Activated T-helper 1 cell treated with anti-CD3 and anti-CD28 coated beads, Interleukin-12 subunit alpha, Interleukin-12 subunit beta, Interleukin-2, Interleukin-4 antibody, amounts not matched to agents 30 ng/mL and 10 ng/mL and 1 ng/mL, durations not matched to agents 14 hours and 24 hours and 36 hours (primary cell): ENCODE data around the gene FRK. TPM values are rescaled to one million over a fixed set of nuclear protein-coding genes. Genes with fewer than 3 reads are reported as not detected.

Experiments used
- DNase-seq: peaks from one replicate; pipeline ENCODE4 v3.0.0; 2021; ENCODE audit warnings: low spot score
- H3K27ac Mint-ChIP-seq: one replicate; pipeline ENCODE4 v1.8.0; 2021; ENCODE audit warnings: mild to moderate bottlenecking, mixed read lengths
- H3K27me3 Mint-ChIP-seq: one replicate; pipeline ENCODE4 v1.8.0; 2022; ENCODE audit warnings: mild to moderate bottlenecking, moderate library complexity, mixed read lengths; ENCODE audit not compliant: insufficient read depth
- H3K36me3 Mint-ChIP-seq: one replicate; pipeline ENCODE4 v1.8.0; 2021; ENCODE audit warnings: low read depth, mixed read lengths
- H3K4me1 Mint-ChIP-seq: one replicate; pipeline ENCODE4 v1.8.0; 2021; ENCODE audit warnings: low read depth, mixed read lengths
- H3K4me3 Mint-ChIP-seq: one replicate; pipeline ENCODE4 v1.8.0; 2021; ENCODE audit warnings: mild to moderate bottlenecking, moderate library complexity, mixed read lengths
- H3K9me3 Mint-ChIP-seq: one replicate; pipeline ENCODE4 v1.8.0; 2021; ENCODE audit warnings: mixed read lengths
- intact Hi-C: fragments of 100-400 bp; cut with micrococcal nuclease; formaldehyde crosslinking; loops from one replicate; pipeline ENCODE4 v1.15.1; 2024
- total RNA-seq: library from RNA; stranded (reverse); gene quantifications from 2 replicates; pipeline ENCODE4 v1.2.3, GENCODE V29; 2022

The FRK gene
- total RNA-seq, 1 donor from 2014 or later, result not detected

DNA sequence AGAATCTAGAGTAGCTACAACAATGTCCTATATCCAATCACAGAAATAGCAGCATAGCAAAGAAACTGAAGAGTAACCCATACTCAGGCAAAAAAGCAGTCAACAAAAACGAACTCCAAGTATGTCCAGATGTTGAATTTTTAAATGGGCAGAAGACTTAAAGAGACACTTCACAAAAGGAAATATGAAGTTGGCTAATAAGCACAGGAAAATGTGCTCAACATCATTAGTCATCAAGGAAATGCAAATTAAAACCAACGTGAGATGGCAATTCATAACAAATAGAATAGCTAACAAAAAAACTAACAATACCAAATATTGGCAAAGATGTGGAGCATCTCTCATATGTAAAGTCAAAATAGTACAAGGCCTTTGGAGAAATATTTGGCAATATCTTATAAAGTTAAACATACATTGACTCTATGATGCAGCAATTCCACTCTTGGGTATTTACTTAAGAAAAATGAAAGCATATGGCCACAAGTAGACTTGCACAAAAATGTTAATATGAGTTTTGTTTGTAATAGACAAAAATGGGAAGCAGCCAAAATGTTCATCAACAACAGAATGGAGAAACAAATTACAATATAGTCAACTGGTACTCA, 37.7 kb downstream of the FRK start:
- no peaks in the 10 kb centered on the region for H3K9me3 Mint-ChIP-seq
- intact Hi-C loops, result no loop called here
- H3K4me3 Mint-ChIP-seq, result no peak overlapping the region
- H3K36me3 Mint-ChIP-seq, result no peaks in the 10 kb centered on the region
- no peaks in the 10 kb centered on the region for H3K4me1 Mint-ChIP-seq
- no peak overlapping the region for H3K27ac Mint-ChIP-seq
- no peaks in the 10 kb centered on the region for H3K27me3 Mint-ChIP-seq
- no peak for DNase-seq

DNA sequence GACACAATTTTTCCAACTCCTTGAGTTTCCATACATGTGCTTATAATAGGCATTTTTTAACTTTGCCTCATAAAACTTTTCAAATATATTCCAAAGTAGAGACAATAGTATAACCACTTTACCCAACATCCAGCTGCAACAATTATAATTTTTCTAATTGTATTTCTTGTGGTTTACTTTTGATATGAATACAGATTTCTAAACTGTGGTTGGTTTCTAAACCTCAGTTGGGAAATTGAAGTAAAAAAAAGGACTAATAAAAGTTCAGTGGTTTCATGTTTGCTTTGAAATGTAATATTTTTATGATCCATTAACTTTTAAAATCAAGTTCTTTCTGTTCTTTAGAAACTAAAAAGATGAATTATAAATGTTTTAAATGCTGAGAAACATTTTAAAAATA, 40.0 kb downstream of the FRK start:
- H3K27ac Mint-ChIP-seq, result no peak overlapping the region
- H3K4me3 Mint-ChIP-seq, result no peak overlapping the region
- DNase-seq, result no peak
- H3K4me1 Mint-ChIP-seq, result no peaks in the 10 kb centered on the region
- intact Hi-C loops, result no loop called here
- no peaks in the 10 kb centered on the region for H3K27me3 Mint-ChIP-seq
- H3K36me3 Mint-ChIP-seq, result no peaks in the 10 kb centered on the region
- H3K9me3 Mint-ChIP-seq, result no peaks in the 10 kb centered on the region

DNA sequence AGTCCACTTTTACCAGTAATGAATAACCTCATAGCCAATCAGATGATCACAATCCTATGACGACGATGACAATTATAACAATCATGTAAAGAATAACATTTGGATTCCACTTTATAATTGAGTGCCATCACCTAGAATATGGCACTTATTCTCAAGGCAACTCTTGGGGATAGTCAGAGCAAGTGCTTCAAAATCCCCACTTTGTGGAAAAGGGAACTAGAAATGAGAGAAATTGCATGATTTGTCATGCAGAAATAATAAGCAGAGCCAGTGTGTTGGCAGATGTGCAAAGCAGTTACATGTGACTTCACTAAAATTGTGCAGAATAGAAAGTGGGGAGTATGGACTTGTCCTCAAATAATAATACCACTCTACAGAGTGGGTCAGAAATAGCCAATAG, 41.3 kb downstream of the FRK start:
- H3K27ac Mint-ChIP-seq, result no peak overlapping the region
- no peaks in the 10 kb centered on the region for H3K9me3 Mint-ChIP-seq
- H3K4me1 Mint-ChIP-seq, result no peaks in the 10 kb centered on the region
- no peak overlapping the region for H3K4me3 Mint-ChIP-seq
- DNase-seq, result no peak
- H3K27me3 Mint-ChIP-seq, result peaks cover 4% of the 10 kb centered on the region
- intact Hi-C loops, result no loop called here
- H3K36me3 Mint-ChIP-seq, result no peaks in the 10 kb centered on the region

DNA sequence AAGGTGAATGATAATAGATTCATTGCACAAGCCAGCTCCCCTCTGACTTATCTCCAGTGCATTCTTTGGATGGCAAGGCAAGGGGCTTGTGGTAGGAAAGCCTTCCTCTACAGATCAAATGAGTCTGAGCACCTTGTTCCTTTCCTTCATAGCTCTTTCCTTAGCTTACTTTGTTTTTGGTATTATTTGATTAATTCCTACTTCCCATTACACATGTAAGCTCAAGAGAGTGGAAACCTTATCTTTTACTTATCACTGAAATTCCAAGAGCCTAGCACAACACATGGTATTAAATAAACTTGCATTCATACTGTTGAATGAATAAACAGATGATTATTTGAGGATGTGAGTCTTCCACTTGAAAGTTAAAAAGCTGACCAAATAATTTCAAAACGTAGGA, 41.7 kb downstream of the FRK start:
- Mint-ChIP-seq H3K4me1 (no peaks in the 10 kb centered on the region), H3K36me3 (no peaks in the 10 kb centered on the region), H3K4me3 (no peak overlapping the region), H3K27ac (no peak overlapping the region), H3K9me3 (no peaks in the 10 kb centered on the region), H3K27me3 (peaks cover 8% of the 10 kb centered on the region)
- DNase-seq, result no peak
- intact Hi-C loops, result no loop called here

DNA sequence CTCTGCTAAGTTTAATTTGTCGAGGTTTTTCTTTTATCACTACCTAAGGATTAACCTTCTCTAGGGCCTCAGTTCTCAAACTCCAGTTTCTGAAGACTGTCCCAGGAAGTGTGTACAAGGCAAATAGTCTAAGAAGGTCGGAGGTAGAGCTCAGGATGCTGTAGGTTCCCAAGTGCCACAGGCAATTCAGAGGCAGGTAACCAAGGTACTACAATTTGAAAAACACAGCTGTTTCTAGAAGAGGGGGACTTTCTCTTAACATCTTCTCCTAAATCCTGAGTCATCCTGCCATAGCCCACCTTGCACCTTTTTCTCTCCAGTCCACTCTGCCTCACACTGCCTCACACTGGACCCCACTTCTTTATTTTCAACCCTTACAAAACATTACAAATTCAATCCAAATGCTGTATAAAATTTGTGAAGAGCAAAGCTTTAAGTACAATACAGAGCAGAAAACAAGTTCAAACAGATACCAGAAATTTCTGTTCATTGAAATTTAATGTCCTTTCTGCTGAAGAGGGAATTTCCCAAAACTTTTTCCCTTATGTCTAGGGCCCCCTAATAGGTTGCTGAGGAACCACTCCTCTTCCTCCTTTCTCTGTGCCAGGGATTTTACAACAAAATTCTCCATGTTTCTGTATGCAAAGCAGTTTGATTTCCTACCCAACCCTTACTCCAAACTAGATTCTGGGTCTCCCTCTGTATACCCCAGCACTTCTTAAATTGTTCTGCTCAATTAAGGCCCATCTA, 43.0 kb downstream of the FRK start:
- Mint-ChIP-seq H3K4me1 (no peaks in the 10 kb centered on the region), H3K27me3 (peaks cover 11% of the 10 kb centered on the region), H3K4me3 (no peak overlapping the region), H3K9me3 (no peaks in the 10 kb centered on the region), H3K27ac (no peak overlapping the region), H3K36me3 (no peaks in the 10 kb centered on the region)
- DNase-seq, result no peak
- intact Hi-C loops, result no loop called here

DNA sequence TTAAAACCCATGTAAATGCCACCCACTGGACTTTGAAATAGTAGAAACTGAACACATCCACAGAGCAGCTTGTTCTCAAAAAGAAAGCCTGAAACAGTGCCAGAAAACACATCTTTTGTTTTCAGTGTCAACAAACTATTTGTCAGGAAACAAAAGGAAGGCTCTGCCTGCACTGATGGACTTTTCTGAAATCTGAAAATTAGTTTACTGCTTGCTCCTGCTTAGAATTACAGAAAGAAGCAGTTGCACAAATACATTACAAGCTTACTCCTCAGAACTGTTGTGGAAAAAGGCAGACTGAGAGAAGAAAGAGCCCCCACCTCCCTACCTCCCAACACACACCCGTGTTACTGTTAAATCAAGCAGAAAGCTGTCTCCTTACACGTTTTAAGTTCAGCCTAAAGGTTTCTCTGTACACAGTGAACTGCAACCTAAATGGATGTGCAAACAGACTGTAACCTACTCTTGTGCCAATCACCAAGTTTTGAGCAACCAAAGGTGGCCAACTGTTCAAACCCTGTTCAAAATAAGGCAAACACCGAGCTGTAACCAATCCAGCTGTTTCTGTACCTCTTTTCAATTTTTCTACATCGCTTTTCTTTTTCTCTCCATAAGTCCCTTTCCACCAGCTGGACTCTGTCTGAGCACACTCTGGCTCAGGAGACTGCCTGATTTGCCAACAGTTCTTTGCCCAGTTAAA, 43.7 kb downstream of the FRK start:
- Mint-ChIP-seq H3K4me1 (no peaks in the 10 kb centered on the region), H3K27me3 (peaks cover 12% of the 10 kb centered on the region), H3K9me3 (no peaks in the 10 kb centered on the region), H3K4me3 (no peak overlapping the region), H3K27ac (no peak overlapping the region), H3K36me3 (no peaks in the 10 kb centered on the region)
- intact Hi-C loops, result no loop called here
- DNase-seq, result no peak

DNA sequence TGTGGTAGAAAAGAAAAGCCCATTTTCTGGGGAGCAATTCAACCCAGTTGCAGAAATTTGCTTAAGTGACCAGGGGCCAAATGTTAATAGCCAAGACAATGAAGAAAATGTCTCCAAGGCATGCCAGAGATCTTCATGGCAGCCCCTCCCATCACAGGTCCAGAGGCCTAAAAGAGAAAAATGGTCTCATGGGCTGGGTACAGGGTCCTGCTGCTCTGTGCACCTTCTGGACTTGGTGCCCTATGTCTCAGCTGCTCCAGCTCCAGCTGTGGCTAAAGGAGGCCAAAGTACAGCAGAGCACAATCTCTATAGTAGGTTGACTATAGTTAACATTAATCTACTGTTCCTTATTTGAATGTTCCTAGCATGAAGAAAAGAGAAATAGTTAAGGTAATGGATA, 44.7 kb downstream of the FRK start:
- intact Hi-C loops, result no loop called here
- peaks cover 12% of the 10 kb centered on the region for H3K27me3 Mint-ChIP-seq
- H3K9me3 Mint-ChIP-seq, result no peaks in the 10 kb centered on the region
- no peak overlapping the region for H3K27ac Mint-ChIP-seq
- DNase-seq, result no peak
- no peaks in the 10 kb centered on the region for H3K4me1 Mint-ChIP-seq
- no peak overlapping the region for H3K4me3 Mint-ChIP-seq
- H3K36me3 Mint-ChIP-seq, result no peaks in the 10 kb centered on the region

DNA sequence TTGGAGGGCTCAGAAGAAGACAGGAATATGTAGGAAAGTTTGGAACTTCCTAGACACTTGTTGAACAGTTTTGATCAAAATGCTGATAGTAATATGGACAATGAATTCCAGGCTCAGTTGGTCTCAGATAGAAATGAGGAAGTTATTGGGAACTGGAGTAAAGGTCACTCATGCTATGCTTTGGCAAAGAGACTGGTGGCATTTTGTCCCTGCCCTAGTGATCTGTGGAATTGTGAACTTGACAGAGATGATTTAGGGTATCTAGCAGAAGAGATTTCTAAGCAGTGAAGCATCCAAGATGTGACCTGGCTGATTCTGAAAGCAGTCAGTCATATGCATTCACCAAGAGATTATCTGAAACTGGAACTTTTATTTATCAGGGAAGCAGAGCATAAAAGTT, 45.1 kb downstream of the FRK start:
- no peak for DNase-seq
- Mint-ChIP-seq H3K27me3 (peaks cover 12% of the 10 kb centered on the region), H3K4me3 (no peak overlapping the region), H3K9me3 (no peaks in the 10 kb centered on the region), H3K27ac (no peak overlapping the region), H3K36me3 (no peaks in the 10 kb centered on the region), H3K4me1 (no peaks in the 10 kb centered on the region)
- intact Hi-C loops, result no loop called here

DNA sequence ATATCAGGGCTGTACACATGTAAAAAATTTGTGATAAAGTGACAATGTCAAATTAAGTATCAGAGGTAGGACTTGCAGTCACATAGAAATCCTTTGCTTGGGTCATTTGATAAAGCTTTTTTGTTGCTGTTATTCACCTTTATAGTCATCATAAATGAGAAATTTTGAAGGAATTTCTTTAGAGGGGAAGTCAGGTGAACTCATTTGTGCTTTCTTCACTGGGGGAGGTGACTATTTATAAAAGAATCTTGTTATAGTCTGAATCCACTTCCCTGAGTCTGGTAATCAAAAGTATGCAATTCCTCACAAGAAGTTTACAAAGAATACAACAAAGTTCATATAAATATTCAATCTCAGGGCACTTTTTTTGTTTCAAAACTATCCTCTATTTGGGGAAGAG, 47.7 kb downstream of the FRK start:
- Mint-ChIP-seq H3K27ac (no peak overlapping the region), H3K9me3 (no peaks in the 10 kb centered on the region), H3K4me3 (no peak overlapping the region), H3K4me1 (no peaks in the 10 kb centered on the region), H3K27me3 (peaks cover 14% of the 10 kb centered on the region), H3K36me3 (no peaks in the 10 kb centered on the region)
- intact Hi-C loops, result no loop called here
- no peak for DNase-seq

DNA sequence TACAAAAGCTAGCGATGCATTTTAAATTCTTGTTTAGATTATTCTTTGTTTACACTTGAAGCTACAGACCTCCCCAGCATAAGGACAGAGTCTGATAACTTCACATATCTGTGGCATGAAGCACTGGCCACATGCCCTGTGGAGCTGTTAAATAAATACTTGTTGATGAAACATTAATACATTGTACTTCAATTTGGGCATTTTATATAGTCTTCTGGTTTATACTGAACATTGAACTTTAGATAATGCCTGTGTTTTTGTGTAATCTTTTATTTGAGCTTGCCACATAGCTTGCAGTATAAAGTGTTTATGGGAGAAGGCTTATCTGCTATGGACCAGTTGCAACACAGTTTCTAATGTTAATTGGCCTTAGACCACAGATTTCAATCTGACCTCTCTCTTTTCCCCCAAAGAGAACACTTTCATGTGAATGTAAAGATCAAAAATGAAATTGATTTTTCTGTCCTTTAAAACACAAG, 48.2 kb downstream of the FRK start:
- H3K27me3 Mint-ChIP-seq, result peaks cover 14% of the 10 kb centered on the region

DNA sequence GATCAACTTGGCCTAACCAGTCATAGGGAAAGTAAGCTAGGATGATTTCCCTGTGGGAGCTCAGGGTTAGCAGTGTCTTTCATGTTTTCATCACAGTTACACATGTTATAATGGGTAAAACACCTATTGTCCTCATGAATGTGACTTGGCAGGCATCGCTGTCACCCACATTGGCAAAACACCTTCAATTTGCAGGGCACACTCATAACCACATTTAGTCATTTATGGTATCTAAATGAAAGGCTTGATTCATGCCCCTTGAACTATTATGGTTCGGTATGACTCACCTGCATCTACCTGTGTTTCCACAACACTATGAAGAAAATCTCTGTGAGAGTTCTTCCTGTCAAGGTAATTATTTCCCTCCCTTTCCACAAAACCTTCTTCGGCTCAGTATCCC, 49.2 kb downstream of the FRK start:
- H3K36me3 Mint-ChIP-seq, result no peaks in the 10 kb centered on the region
- H3K27me3 Mint-ChIP-seq, result peaks cover 14% of the 10 kb centered on the region
- no peak for DNase-seq
- no peaks in the 10 kb centered on the region for H3K4me1 Mint-ChIP-seq
- intact Hi-C loops, result loop anchor here (1.0 kb wide), 1 partner anchor 86 kb away; no protein-coding TSS in a partner anchor
- no peaks in the 10 kb centered on the region for H3K9me3 Mint-ChIP-seq
- H3K4me3 Mint-ChIP-seq, result no peak overlapping the region
- no peak overlapping the region for H3K27ac Mint-ChIP-seq

More for the DNA sequence above, 48.2 kb downstream of the FRK start:
- H3K4me3 Mint-ChIP-seq, result no peak overlapping the region
- H3K27ac Mint-ChIP-seq, result no peak overlapping the region
- intact Hi-C loops, result no loop called here
- H3K36me3 Mint-ChIP-seq, result no peaks in the 10 kb centered on the region
- DNase-seq, result no peak
- H3K9me3 Mint-ChIP-seq, result no peaks in the 10 kb centered on the region
- H3K4me1 Mint-ChIP-seq, result no peaks in the 10 kb centered on the region

DNA sequence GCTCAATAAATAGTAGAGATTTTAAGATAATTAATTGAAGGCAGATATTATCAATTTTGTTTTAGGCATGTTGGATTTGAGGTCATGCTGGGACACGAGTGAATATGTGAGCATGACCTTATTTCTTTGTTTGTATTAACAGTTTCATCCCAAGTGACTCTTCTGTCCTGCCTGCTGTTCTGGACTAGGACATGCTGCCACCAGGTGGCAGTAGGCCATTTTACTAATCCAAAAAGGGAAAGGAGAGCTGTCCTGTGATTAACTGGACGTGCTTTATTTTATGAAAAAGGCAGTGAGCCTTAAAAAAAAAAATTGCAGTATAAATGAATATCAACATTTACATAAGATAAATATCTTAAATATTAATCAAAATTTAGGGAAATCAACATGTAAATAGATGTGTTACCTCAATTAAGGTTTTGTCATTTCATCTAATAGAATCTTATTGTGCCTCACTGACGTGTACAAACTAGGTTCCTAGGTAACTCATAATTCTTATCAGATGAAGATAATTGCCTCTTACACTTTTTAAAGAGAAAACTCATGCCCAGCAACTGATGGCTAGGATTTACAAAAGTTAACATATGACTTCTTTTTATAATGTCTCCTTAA, 49.8 kb downstream of the FRK start:
- no peak overlapping the region for H3K4me3 Mint-ChIP-seq
- H3K4me1 Mint-ChIP-seq, result no peaks in the 10 kb centered on the region
- no peaks in the 10 kb centered on the region for H3K9me3 Mint-ChIP-seq
- H3K27ac Mint-ChIP-seq, result no peak overlapping the region
- H3K27me3 Mint-ChIP-seq, result peaks cover 14% of the 10 kb centered on the region
- DNase-seq, result peak; percentile 6
- intact Hi-C loops, result loop anchor here (1.0 kb wide), 1 partner anchor 86 kb away; no protein-coding TSS in a partner anchor
- no peaks in the 10 kb centered on the region for H3K36me3 Mint-ChIP-seq

DNA sequence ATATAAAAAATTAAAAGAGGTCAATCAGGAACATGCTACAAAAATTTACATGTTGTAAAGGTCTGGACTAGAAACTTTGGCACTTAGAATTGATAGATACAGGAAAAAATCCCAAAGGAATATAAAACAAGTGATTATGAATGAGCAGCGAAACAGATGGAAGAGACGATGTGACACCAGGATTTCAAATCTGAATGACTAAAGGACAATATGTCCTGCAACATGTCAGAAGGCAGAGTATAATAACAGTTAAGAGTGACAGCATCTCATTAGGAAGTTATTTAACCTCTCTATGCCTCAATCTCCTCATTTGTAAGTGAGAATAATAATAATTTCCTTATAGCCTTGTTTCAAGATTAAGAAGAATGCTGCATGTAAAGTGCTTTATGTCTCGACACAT, 50.3 kb downstream of the FRK start:
- H3K36me3 Mint-ChIP-seq, result no peaks in the 10 kb centered on the region
- H3K9me3 Mint-ChIP-seq, result no peaks in the 10 kb centered on the region
- H3K4me3 Mint-ChIP-seq, result no peak overlapping the region
- intact Hi-C loops, result no loop called here
- DNase-seq, result no peak
- H3K4me1 Mint-ChIP-seq, result no peaks in the 10 kb centered on the region
- H3K27me3 Mint-ChIP-seq, result peaks cover 14% of the 10 kb centered on the region
- no peak overlapping the region for H3K27ac Mint-ChIP-seq
